HepG2 (cell line): ENCODE data around the gene TTC39C. TPM values are rescaled to one million over a fixed set of nuclear protein-coding genes. Genes with fewer than 3 reads are reported as not detected.

Experiments used
- ARNT ChIP-seq: fragments of 450-650 bp; IDR thresholded peaks from 2 replicates; pipeline ENCODE4 v1.6.1; 2017
- ATF6 ChIP-seq: sonication (generic); formaldehyde crosslinking; conservative IDR thresholded peaks from 2 replicates; pipeline ENCODE4 v1.4.0; 2020; ENCODE audit warnings: missing genetic modification reagents
- HMGA1 ChIP-seq: sonication (generic); formaldehyde crosslinking; conservative IDR thresholded peaks from 2 replicates; pipeline ENCODE4 v1.4.0; 2020; ENCODE audit warnings: missing genetic modification reagents
- MXD1 ChIP-seq: sonication (generic); formaldehyde crosslinking; IDR thresholded peaks from 2 replicates; pipeline ENCODE4 v1.4.0; 2020; ENCODE audit warnings: mild to moderate bottlenecking, missing genetic modification reagents
- PAF1 ChIP-seq: IDR thresholded peaks from 2 replicates; pipeline ENCODE4 v1.6.1; 2016; ENCODE audit warnings: missing genetic modification reagents, missing compliant biosample characterization
- PRDM10 ChIP-seq: sonication (generic); formaldehyde crosslinking; IDR thresholded peaks from 2 replicates; pipeline ENCODE4 v1.4.0; 2020; ENCODE audit warnings: low read depth, missing genetic modification reagents
- ZFP82 ChIP-seq: sonication (generic); formaldehyde crosslinking; IDR thresholded peaks from 2 replicates; pipeline ENCODE4 v1.5.1; 2020; ENCODE audit warnings: mild to moderate bottlenecking, missing genetic modification reagents, borderline replicate concordance
- ZKSCAN5 ChIP-seq: sonication (generic); formaldehyde crosslinking; IDR thresholded peaks from 2 replicates; pipeline ENCODE4 v1.5.1; 2020; ENCODE audit warnings: mild to moderate bottlenecking, missing genetic modification reagents
- ZNF232 ChIP-seq: sonication (generic); formaldehyde crosslinking; IDR thresholded peaks from 2 replicates; pipeline ENCODE4 v1.4.0; 2020; ENCODE audit warnings: missing genetic modification reagents, borderline replicate concordance
- polyA plus RNA-seq, 8 experiments: library from polyadenylated mRNA; depleted of rRNA in 3 of 8; stranded (reverse) in 7 of 8; unstranded in 1 of 8; fragments of >200 nt; fragmentation: Illumina TruSeq in 4 of 8; extraction: Trizol in 4 of 8; gene quantifications; 2 replicates each; pipeline versions ENCODE4 v1.2.1 to v1.2.3, GENCODE V29; 2011 to 2016; ENCODE audit warnings: low read depth in 4 of 8, missing spikeins in 1 of 8, mixed read lengths in 1 of 8; ENCODE audit not compliant: insufficient read depth in 1 of 8
- total RNA-seq, 5 experiments: library from RNA; depleted of rRNA; stranded (reverse); fragments of >200 nt; fragmentation: Illumina TruSeq; extraction: Trizol; gene quantifications; 2 replicates each; pipeline ENCODE4 v1.2.3, GENCODE V29; 2016; ENCODE audit warnings: low read depth in 1 of 5
- TF ChIP-seq, protein P1 (sequence below): sonication (generic); formaldehyde crosslinking; IDR thresholded peaks from one replicate; pipeline ENCODE4 v1.5.1; 2020; ENCODE audit warnings: mild to moderate bottlenecking, missing genetic modification reagents; ENCODE audit errors: not compliant biosample characterization
- TF ChIP-seq, protein P2 (sequence below): sonication (generic); formaldehyde crosslinking; IDR thresholded peaks from 2 replicates; pipeline ENCODE4 v1.5.0; 2020; ENCODE audit warnings: missing genetic modification reagents

The TTC39C gene
- total and polyA plus RNA-seq, 2 of the 13 experiments (the other 11 are each of a cell fraction or from before 2014, with no cell fraction given) = 19.1 to 25.9 TPM

DNA sequence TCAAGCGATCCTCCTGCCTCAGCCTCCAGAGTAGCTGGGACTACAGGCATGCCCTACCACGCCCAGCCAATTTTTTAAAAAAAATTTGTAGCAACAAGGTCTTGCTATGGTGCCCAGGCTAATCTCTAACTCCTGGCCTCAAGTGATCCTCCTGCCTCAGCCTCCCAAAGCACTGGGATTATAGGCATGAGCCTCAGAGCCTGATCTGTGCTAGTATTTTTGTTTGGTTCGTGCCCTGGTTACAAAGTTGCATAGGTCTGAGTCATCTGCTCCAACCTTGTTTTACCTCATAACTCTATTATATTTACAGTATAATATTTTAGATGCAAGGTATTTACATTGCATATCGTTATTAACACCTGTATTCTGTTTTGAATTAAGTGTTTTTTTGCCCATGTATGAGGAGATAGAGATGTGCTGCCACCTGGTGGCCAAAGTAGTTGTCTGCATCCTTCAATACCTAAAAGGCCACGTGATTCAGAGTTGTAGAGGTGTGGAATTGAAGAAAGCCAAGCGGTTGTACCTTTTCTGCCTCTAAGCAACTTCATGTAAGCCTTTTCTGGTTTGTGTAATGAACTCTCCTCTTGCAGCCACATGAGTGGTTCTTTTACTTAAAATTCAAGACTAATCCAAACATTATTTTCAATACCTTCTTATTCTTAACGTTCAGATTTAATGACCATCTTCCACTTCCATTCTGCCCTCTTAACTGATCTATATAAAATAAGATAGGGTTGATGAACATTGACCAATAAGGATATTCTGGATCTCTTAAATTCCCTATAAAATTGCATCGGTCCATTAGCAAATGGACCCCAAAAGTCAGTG, 104.4 kb downstream of the TTC39C start (continued):
- TF ChIP-seq, protein P1, sequence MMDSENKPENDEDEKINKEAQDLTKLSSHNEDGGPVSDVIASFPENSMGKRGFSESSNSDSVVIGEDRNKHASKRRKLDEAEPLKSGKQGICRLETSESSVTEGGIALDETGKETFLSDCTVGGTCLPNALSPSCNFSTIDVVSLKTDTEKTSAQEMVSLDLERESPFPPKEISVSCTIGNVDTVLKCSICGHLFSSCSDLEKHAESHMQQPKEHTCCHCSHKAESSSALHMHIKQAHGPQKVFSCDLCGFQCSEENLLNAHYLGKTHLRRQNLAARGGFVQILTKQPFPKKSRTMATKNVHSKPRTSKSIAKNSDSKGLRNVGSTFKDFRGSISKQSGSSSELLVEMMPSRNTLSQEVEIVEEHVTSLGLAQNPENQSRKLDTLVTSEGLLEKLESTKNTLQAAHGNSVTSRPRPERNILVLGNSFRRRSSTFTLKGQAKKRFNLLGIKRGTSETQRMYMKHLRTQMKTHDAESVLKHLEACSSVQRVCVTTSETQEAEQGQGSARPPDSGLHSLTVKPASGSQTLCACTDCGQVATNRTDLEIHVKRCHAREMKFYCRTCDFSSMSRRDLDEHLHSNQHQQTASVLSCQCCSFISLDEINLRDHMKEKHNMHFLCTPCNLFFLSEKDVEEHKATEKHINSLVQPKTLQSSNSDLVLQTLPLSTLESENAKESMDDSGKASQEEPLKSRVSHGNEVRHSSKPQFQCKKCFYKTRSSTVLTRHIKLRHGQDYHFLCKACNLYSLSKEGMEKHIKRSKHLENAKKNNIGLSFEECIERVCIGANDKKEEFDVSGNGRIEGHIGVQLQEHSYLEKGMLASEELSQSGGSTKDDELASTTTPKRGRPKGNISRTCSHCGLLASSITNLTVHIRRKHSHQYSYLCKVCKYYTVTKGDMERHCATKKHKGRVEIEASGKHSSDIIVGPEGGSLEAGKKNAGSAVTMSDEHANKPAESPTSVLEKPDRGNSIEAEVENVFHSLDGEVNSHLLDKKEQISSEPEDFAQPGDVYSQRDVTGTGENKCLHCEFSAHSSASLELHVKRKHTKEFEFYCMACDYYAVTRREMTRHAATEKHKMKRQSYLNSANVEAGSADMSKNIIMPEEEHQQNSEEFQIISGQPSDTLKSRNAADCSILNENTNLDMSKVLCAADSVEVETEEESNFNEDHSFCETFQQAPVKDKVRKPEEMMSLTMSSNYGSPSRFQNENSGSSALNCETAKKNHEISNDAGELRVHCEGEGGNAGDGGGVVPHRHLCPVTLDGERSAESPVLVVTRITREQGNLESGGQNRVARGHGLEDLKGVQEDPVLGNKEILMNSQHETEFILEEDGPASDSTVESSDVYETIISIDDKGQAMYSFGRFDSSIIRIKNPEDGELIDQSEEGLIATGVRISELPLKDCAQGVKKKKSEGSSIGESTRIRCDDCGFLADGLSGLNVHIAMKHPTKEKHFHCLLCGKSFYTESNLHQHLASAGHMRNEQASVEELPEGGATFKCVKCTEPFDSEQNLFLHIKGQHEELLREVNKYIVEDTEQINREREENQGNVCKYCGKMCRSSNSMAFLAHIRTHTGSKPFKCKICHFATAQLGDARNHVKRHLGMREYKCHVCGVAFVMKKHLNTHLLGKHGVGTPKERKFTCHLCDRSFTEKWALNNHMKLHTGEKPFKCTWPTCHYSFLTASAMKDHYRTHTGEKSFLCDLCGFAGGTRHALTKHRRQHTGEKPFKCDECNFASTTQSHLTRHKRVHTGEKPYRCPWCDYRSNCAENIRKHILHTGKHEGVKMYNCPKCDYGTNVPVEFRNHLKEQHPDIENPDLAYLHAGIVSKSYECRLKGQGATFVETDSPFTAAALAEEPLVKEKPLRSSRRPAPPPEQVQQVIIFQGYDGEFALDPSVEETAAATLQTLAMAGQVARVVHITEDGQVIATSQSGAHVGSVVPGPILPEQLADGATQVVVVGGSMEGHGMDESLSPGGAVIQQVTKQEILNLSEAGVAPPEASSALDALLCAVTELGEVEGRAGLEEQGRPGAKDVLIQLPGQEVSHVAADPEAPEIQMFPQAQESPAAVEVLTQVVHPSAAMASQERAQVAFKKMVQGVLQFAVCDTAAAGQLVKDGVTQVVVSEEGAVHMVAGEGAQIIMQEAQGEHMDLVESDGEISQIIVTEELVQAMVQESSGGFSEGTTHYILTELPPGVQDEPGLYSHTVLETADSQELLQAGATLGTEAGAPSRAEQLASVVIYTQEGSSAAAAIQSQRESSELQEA = no peak
- TF ChIP-seq ZNF232 (CRISPR knock-in tag) = no peak
- TF ChIP-seq HMGA1 = no peak
- TF ChIP-seq ZFP82 = no peak
- TF ChIP-seq ZKSCAN5 (CRISPR knock-in tag) = no peak
- no peak for TF ChIP-seq PRDM10 (CRISPR knock-in tag)
- TF ChIP-seq ARNT = no peak
- no peak for TF ChIP-seq ATF6 (CRISPR knock-in tag)
- TF ChIP-seq, protein P2, sequence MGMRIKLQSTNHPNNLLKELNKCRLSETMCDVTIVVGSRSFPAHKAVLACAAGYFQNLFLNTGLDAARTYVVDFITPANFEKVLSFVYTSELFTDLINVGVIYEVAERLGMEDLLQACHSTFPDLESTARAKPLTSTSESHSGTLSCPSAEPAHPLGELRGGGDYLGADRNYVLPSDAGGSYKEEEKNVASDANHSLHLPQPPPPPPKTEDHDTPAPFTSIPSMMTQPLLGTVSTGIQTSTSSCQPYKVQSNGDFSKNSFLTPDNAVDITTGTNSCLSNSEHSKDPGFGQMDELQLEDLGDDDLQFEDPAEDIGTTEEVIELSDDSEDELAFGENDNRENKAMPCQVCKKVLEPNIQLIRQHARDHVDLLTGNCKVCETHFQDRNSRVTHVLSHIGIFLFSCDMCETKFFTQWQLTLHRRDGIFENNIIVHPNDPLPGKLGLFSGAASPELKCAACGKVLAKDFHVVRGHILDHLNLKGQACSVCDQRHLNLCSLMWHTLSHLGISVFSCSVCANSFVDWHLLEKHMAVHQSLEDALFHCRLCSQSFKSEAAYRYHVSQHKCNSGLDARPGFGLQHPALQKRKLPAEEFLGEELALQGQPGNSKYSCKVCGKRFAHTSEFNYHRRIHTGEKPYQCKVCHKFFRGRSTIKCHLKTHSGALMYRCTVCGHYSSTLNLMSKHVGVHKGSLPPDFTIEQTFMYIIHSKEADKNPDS = no peak
- TF ChIP-seq MXD1 (CRISPR knock-in tag) = no peak
- no peak for TF ChIP-seq PAF1
